ENCODE results near the gene KCND2.
"Not testable (repeated sequence)": the region's sequence is repeated elsewhere in the genome, so short reads cannot be mapped to it uniquely, and the experiment has no call there.

KCND2 gene

DNA sequence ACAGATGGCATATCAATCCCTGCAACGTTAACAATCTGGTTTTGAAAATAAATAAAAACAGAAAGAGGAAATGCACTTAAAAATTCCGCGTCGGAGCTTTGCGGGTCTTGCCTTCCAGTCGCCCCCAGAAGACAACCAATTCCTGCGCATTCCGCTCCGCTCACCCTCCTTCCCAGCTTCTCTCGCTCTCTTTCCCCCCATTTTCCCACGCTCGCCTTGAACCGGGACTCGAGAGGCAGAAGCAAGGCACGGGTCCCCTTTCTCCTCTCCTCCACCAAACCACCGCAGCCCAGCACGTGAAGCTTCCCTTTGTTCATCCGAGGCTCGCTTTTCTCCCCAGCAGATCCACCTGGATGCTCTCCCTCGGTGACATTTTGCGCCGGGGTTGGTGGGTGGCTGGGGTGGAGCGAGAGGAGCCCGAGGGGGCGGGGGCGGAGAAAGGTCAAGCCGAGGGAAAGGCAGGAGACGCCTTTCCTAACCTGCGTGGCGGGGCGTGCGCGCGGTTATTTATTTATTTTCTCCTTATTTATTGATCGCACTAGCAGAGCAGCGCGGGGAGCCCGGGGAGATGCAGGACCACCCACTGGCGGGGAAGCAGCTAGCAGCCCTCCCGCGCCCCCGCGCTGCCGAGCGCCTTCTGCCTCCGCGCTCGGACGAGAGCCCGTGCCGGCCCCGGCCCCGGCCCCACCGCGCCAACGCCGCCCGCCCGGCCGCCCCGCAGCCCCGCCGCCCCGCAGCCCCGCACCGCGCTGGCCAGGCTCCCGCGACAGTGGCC lies at the start of gene KCND2:
TSS of gene KCND2 (plus strand) at position 475 of the 775 bp plus-strand sequence.
- DNase-seq = no peak

DNA sequence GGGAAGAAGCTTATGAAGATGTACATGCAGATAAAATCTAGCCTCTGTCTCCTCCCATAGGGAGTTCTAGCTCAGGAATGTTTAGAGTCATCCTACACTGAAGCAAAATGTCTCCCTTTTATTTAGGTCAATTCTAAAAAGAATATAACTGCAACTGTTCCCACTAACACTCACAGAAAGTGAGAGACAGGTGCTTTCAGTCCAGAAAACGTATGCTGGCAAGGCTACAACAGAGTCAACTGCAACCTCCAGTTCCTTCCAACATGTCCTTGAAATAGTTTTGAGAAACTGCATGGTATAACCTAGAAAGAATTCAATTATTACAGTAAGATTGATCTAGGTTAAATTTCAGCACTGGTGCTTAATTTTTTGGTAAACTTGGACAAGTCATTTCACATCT lies 46.8 kb upstream of the KCND2 start:
- DNase-seq = no peak

DNA sequence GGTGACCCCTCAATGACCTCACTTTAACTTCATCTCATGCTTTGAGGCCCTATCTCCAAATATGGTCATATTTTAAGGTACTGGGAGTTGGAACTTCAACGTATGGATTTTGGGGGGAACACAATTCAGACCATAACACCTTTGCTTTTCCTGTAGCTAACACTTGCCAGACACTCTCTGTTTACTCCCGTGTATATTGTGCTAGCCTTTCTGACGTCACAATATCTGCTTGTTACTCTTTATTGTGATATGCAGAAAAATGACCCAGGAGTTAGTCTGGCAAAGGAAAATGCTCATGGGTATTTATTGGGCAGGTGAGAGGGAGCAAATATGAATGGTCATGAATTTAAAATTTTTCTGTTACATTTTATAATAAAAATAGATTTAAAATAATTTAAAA lies 45.7 kb upstream of the KCND2 start:
- no peak for DNase-seq

DNA sequence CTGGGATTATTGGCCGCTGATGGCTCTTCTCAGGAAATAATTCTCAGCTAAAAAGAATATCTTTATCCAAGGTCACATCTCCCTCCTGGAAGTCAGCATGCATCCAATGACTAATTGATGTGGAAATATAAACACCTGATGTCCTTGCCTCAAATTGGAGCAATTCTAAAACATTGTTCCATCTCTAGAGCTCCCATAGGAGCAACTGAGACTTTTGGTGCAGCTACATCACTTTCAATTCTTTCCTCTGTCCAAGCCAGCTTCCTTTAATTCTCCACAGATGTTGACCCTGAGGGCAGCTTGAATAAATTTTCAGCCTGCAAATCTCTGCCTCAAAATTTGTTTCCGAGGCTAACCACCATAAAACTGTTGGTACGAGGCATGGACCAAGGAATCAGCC lies 43.9 kb upstream of the KCND2 start:
- no peak for DNase-seq

DNA sequence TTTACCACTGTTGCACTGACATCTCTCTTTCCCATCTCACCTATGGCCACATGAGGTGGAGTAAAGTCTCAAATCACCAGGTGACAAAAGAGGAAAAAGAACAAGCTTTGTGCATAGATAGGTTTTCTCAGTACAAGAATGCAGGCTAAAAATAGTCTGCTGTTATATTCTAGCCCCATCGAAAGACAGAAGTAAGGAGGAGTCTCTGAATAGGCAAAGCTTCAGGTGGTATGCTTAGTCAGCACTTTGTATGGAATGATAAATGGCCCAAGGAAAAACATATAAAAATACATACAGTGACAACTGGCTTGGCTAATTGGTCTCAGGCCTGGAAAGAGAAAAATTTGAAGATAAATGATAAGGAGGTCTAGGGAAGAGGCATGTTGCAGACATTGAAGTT lies 39.6 kb upstream of the KCND2 start:
- no peak for DNase-seq

DNA sequence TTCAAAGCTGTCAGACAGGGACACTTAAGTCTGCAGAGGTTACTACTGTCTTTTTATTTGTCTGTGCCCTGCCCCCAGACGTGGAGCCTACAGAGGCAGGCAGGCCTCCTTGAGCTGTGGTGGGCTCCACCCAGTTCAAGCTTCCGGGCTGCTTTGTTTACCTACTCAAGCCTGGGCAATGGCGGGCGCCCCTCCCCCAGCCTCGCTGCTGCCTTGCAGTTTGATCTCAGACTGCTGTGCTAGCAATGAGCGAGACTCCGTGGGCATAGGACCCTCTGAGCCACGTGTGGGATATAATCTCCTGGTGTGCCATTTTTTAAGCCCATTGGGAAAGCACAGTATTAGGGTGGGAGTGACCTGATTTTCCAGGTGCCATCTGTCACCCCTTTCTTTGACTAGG lies 32.6 kb upstream of the KCND2 start:
- not testable (repeated sequence) for DNase-seq

DNA sequence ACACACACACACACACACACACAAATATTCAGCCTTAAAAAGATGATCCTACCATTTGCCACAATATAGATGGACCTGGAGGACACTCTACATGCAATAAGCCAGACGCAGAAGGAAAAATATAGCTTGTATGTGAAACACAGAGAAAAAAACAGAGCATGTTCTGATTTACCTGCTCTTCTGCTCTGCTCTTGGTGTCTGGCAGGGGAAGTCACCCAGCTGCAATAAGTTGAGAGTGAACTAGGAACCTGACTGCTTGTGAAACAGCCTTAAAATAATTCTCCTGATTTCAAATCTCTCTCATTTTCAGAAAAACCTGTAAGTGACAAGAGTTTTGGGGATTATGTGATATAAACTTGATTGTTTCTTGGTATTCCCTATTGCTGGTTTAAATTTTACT lies 31.0 kb upstream of the KCND2 start:
- DNase-seq = no peak

DNA sequence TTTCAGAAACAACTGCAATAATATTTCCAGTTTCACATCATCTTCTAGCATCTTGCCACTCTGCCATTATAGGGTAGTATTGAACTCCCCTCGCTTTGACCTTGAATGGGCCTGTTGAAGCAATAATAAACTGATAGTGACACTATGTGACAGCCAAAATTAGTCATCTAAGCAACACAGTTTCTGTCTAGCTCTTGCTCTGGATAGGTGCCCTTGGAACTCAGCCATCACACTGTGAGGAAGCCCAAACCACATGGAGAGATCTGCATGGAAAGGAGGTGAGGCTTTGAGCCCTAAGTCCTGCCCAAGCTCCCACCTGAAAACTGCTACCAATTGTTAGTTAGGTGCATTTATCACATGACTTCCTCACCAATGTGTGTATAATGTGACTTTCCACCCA lies 18.1 kb upstream of the KCND2 start:
- no peak for DNase-seq

DNA sequence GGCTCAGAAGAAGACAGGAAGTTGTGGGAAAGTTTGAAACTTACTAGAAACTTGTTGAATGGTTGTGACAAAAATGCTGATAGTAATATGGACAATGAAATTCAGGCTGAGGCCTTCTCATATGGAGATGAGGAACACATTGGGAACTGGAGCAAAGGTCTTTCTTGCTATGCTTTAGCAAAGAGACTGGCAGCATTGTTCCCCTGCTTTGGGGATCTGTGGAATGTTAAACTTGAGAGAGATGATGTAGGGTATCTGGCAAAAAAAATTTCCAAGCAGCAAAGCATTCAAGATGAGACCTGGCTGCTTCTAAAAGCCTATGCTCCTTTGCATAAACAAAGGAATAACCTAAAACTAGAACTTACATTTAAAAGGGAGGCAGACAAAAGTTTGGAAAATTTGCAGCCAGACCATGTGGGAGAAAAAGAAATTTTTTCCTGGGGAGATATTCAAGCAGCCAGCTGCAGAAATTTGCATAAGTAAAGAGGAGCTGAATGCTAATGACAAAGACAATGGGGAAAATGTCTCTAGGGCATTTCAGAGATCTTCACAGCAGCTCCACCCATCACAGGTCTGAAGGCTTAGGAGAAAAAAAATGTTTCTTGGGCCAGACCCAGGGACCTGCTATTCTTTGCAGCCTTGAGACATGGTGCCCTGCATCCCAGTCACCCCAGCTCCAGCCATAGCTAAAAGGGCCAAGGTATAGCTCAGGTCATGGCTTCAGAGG lies 16.5 kb upstream of the KCND2 start:
- no peak for DNase-seq

DNA sequence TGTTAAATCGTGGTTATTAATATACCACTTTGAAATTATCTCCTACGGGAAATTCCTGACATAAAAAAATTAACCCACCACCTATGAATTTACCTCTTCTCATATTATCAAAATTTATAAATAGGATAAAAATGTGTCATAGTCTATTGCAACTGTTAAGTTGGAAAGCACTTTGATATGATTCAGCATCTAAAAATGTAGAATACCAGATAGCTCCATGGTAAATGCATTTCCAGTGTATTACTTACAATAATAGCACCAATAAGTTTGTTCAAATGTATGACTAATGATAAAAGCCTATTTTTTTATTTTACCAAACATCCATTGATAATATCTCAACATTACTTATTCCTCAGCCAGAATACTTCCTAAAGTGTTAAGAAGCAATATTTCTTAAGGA lies 13.6 kb upstream of the KCND2 start:
- DNase-seq = no peak

DNA sequence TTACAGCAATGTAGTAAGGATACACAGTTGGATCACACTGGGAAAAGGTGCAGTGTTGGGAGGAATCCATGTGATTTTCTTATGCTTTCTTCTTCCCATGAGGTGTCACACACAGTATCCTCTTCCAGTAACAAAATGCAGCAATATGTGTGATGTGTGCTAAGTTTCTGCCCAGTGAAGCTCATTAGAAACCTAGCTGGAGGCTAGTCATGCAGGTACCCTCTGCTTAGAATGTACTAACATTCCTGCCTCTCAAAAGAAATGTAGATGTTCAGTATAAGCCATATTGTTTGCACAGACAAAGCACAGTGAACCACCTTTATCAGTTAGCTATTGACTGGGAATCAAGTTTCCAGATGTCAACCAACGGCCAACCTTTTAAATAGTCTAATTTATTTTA lies 12.9 kb upstream of the KCND2 start:
- DNase-seq = no peak

DNA sequence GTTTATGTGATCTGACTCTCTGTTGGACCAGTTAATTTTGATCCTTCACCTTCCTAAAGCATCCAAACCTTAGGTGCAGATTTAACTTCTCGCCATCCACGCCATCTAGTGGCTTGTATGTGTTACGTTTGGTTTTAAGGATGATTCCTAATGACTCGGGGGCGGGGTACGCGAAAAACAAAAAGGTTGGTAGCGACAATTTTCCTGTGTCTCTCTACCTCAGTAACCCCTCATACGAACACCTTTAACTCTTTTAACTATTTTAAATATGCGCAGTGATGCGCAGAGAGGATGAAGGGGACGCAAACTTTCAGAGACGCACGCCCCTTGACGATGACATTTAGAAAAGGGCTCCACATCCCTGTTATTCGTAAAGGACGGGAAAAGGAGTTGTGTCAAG lies 714 bp upstream of the KCND2 start:
- DNase-seq = peak; percentile 18

DNA sequence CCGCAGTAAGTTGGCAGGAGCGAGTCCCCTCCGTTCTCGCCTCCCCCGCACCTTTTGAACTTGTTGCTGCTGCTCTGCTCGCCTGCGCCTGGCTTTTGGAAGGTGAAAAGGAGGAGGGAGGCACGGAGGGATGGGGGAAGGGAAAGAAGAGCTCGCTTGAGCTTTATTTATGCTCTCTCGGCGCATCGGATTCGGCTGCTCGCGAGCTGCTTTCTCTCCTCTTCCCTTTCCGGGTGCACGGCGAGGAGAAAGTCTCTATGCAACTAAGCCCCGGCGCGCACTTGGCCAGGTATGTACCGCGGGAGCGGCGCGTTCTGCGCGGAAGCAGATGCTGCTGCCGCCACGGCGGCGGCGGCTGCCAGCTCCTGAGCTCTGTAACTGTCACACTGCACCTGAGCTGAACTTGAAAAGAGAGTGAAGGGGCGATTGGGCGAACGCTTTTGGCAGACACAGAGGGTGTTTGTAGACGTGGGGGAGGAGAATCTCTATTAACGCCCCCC lies 551 bp downstream of the KCND2 start:
- DNase-seq = peak; percentile 8

DNA sequence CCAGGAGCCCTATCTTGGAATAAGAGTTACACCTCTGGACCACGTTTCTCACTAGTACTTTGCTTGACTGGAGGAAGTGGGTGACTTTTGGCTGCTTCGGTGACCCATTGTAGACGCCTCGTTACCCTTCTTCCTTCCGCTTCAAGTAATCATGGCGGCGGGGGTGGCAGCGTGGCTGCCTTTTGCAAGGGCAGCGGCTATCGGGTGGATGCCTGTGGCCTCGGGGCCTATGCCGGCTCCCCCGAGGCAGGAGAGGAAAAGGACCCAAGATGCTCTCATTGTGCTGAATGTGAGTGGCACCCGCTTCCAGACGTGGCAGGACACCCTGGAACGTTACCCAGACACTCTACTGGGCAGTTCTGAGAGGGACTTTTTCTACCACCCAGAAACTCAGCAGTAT lies 1.5 kb downstream of the KCND2 start:
- DNase-seq = no peak

DNA sequence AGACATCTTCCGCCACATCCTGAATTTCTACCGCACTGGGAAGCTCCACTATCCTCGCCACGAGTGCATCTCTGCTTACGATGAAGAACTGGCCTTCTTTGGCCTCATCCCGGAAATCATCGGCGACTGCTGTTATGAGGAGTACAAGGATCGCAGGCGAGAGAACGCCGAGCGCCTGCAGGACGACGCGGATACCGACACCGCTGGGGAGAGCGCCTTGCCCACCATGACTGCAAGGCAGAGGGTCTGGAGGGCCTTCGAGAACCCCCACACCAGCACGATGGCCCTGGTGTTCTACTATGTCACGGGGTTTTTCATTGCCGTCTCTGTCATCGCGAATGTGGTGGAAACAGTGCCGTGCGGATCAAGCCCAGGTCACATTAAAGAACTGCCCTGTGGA lies 1.9 kb downstream of the KCND2 start:
- no peak for DNase-seq

DNA sequence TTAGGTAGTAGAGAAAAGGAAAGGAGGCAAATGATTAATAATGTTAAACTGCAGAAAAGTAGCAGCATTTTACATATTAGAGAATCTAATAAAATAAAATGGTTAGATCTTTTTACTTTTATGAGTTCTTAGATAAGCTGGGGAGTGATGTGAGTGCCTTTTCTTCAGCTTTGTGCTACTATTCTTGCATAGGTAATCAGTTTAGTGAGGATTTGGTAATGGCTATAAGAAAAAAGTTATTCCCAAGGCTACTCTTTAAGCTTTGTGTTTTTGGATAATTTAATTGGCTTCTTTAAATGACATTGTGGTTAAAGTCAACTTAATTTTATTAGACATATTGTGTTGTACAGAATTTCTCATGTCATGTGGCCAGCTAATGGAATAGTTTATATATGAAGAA lies 3.7 kb downstream of the KCND2 start:
- DNase-seq = no peak

DNA sequence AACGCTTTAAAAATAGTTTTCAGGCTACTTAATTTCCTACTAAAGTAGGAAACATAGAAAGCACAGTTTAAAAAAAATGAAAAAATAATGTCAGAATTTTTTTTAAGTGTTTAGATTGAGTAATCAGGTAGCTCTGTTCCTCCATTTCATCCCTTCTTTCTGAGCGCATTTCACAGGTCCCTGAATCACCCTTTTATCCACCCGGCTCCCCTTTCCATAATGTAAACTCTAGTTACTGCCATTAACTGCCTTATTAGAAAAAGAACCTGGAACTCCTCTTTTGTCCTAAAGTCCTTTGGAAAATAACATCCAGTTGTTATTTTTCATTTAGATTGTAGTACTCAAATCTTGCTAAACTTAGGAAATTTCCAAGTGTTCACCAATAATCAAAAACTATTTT lies 5.8 kb downstream of the KCND2 start:
- DNase-seq = no peak

DNA sequence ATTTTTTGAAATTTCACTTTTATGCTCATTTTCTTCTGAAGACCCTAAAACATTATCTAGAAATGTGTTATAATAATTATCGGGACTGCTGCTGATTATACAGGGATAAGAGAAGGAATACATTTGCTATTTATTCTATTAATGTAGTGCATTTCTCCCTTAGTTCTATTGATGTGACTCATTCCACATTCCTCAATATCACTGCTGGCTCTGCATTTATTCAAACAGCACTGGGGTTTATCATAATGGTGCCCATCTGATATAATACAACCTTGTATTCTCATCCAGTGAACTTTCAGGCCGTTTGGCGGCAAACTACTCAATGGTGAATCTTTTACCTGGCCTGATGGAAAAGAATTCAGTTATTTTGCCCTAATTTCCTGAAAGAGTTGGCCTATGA lies 7.8 kb downstream of the KCND2 start:
- DNase-seq = no peak

DNA sequence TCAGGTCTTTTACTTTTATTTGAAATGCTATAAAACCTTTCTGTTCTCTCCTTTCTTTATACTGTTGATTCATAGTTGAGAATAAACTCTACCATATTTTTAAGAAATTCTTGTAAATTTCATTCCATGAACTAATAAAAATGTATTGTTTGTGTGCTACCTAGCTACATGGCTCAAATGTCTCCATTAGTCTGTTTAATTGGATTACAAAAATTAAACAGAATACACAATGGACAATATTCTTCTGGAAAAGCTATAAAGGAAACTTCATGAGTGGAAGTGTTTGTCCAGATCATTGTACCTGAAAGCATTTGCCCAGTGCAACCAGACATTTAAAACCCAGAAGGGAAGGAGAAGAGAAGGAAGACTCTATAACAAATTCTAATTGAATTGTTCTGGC lies 20.1 kb downstream of the KCND2 start:
- DNase-seq = no peak

DNA sequence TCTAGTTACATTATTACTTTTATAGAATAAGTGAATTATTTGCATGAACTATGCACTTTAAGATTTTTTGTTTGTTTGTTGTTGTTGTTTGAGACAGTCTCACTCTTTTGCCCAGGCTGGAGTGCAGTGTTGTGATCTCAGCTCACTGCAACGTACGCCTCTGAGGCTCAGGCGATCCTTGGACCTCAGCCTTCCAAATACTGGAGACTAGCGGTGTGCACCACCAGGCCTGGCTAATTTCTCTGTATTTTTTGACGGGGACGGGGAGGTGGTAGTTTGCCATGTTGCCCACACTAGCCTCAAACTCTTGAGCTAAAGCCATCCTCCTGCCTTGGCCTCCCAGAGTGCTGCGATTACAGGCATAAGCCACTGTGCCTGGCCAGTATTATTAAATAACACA lies 29.2 kb downstream of the KCND2 start:
- DNase-seq = no peak

DNA sequence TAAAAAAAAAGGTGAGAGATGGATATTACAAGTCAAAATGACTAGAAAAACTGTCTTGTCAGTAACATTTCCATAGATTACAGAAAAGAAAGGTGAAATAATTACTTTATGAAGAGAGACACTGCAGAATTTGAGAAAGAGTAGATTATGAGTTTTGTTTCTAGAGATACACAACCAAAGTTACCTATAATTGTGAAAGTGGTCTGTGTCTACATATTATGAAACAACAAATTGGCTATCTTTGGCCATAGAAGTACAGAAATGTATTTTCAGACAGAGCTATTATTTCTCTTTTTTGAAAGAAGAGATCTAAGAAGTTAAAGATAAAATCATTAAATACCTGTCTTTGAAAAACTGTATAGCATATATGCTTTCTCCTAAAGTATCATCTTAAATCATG lies 30.1 kb downstream of the KCND2 start:
- DNase-seq = no peak

DNA sequence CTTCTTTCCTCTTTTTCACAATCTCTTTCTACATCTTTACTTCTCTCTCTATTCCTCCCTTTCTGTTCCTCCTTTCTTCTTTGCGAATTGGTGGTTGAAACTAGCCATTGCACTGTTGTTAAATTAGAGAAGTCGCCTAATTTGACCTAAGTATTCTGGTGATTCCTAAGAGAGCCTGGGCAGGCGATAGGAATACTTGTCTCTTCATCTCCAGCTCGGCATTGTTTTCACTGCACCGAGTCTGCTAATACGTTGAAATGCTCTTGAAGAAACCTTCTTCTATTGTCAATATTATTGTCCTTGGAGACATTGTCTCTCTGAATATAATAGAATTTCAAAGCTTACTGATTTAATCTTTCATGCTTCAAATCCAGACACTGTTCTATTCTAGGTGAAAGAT lies 31.7 kb downstream of the KCND2 start:
- no peak for DNase-seq

DNA sequence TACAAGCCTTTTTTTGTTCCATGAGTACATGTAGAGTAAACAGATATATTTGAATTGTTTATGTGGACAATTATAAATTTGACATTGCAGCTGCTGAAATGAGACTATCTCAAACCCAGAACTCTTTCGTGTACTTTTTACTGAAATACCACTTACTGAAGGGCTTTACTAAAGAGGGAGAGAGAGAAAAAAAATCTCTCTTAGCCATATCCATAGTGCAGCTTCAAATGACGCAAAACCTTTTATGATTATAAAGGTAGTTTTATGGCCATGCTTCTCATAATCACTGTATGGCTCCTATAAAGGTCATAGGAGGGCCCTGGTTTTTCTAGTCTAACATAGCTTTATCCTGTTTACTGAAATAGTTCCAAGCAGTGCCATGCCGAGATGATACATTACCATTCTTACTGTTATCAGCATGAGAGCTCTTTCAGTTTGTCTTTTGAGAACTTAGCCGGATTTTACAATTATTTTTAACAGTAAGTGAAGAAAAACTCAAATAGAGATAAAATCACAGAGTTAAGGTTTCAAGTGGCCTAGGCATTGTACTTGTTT lies 35.1 kb downstream of the KCND2 start:
- no peak for DNase-seq
